HG02678 (cell line): ENCODE measurements around the gene SLC7A14.

Source experiments
- ATAC-seq: cut with Tn5 transposase; IDR thresholded peaks from one replicate; pipeline ENCODE4 v1.9.1; 2021; ENCODE audit warnings: mild to moderate bottlenecking, moderate library complexity; ENCODE audit not compliant: unreplicated experiment

SLC7A14 gene

GRCh38 chr3:170585937-170586310 is at the start of gene SLC7A14:
SLC7A14 (minus strand) TSS chr3:170586075; CDS start chr3:170526936, 59,139 bp downstream.
- no peak for ATAC-seq

GRCh38 chr3:170635385-170635735 is 49.5 kb upstream of the SLC7A14 start:
- ATAC-seq, result no peak

GRCh38 chr3:170634663-170635384 is 48.9 kb upstream of the SLC7A14 start:
- peak; percentile 67 for ATAC-seq

GRCh38 chr3:170633573-170633972 is 47.7 kb upstream of the SLC7A14 start:
- no peak for ATAC-seq

- peak; percentile 74 for ATAC-seq
These were observed 46.9 kb upstream of the SLC7A14 start for GRCh38 chr3:170632780-170633179.

GRCh38 chr3:170631755-170632488 is 46.0 kb upstream of the SLC7A14 start:
- ATAC-seq, result no peak

GRCh38 chr3:170623524-170623923 is 37.6 kb upstream of the SLC7A14 start:
- no peak for ATAC-seq

- no peak for ATAC-seq
These were observed 36.7 kb upstream of the SLC7A14 start for GRCh38 chr3:170622369-170623159.

- ATAC-seq, result no peak
These were observed 35.4 kb upstream of the SLC7A14 start for GRCh38 chr3:170621256-170621655.

- ATAC-seq, result no peak
These were observed 28.5 kb upstream of the SLC7A14 start for GRCh38 chr3:170614214-170614966.

- ATAC-seq, result no peak
These were observed 25.9 kb upstream of the SLC7A14 start for GRCh38 chr3:170611751-170612150.

- ATAC-seq, result no peak
These were observed 24.5 kb upstream of the SLC7A14 start for GRCh38 chr3:170610321-170610884.

- no peak for ATAC-seq
These were observed 22.6 kb upstream of the SLC7A14 start for GRCh38 chr3:170608475-170608874.

- ATAC-seq, result no peak
These were observed 20.8 kb upstream of the SLC7A14 start for GRCh38 chr3:170606675-170607074.

GRCh38 chr3:170605490-170605889 is 19.6 kb upstream of the SLC7A14 start:
- ATAC-seq, result no peak

- ATAC-seq, result no peak
These were observed 18.1 kb upstream of the SLC7A14 start for GRCh38 chr3:170603770-170604510.

- ATAC-seq, result no peak
These were observed 16.7 kb upstream of the SLC7A14 start for GRCh38 chr3:170602556-170602955.

GRCh38 chr3:170600005-170600624 is 14.2 kb upstream of the SLC7A14 start:
- ATAC-seq, result no peak

- no peak for ATAC-seq
These were observed 13.2 kb upstream of the SLC7A14 start for GRCh38 chr3:170599091-170599490.
